ENCODE data around the gene CFAP73. TPM values are rescaled to one million over a fixed set of nuclear protein-coding genes. Genes with fewer than 3 reads are reported as not detected.

Gene CFAP73
- total and polyA plus RNA-seq, 2 of the 8 experiments (the other 6 are each of a cell fraction or from before 2014, with no cell fraction given), result 0.45 to 0.56 TPM

DNA sequence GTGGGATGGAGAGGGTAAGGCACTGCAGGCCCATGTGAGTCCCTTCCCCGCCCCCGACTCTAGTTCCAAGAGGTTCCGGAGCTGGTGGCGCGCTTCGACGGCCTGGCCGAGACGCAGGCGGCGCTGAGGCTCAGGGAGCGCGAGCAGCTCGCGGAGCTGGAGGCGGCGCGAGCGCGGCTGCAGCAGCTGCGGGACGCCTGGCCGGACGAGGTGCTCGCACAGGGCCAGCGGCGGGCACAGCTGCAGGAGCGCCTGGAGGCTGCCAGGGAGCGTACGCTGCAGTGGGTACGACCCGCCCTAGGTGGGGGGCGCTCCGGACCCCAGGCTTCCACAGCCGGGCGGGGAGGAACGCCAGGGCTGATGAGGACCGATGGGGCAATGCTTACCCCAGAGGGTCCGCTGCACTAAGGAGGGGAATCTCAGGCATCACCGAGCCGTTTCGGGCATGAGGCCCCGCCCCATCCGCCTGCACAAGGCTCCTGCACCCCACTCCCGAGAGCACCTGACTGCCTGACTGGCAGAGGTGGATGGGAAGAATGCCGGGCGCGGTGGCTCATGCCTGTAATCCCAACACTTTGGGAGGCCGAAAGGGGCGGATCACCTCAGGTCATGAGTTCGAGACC, 4.9 kb downstream of the CFAP73 start (continued):
- TF ChIP-seq MAFK (IDR thresholded peaks at IDR 0.05; ENCODE audit: low read depth, low read length) (no peak), HDAC6 (IDR thresholded peaks at IDR 0.05; ENCODE audit: low read depth, low read length) (no peak), SIX5 (IDR thresholded peaks at IDR 0.05; ENCODE audit: low read depth, low read length) (no peak)

Data from H1 (cell line).